BLaER1 (cell line): ENCODE results near the gene SLC24A3.
"Not testable (repeated sequence)": the region's sequence is repeated elsewhere in the genome, so short reads cannot be mapped to it uniquely, and the experiment has no call there.

Experiments
- H3K27ac ChIP-seq: shearing (Covaris generic); formaldehyde crosslinking; 2 replicates; pipeline ENCODE4 v1.8.1; 2022
- H3K27me3 ChIP-seq: shearing (Covaris generic); formaldehyde crosslinking; 2 replicates; pipeline ENCODE4 v1.8.1; 2022
- H3K36me3 ChIP-seq: shearing (Covaris generic); formaldehyde crosslinking; 2 replicates; pipeline ENCODE4 v1.8.1; 2022
- H3K4me1 ChIP-seq: shearing (Covaris generic); formaldehyde crosslinking; 2 replicates; pipeline ENCODE4 v1.8.1; 2022
- H3K4me2 ChIP-seq: shearing (Covaris generic); formaldehyde crosslinking; 2 replicates; pipeline ENCODE4 v1.8.1; 2022
- H3K4me3 ChIP-seq: shearing (Covaris generic); formaldehyde crosslinking; 2 replicates; pipeline ENCODE4 v1.8.1; 2022
- H3K9ac ChIP-seq: shearing (Covaris generic); formaldehyde crosslinking; 2 replicates; pipeline ENCODE4 v1.8.1; 2022
- H3K9me3 ChIP-seq: shearing (Covaris generic); formaldehyde crosslinking; 2 replicates; pipeline ENCODE4 v1.8.1; 2022
- H4K20me1 ChIP-seq: shearing (Covaris generic); formaldehyde crosslinking; 2 replicates; pipeline ENCODE4 v1.8.1; 2022
- Cebpa-rat ChIP-seq: shearing (Covaris generic); IDR thresholded peaks from 2 replicates; pipeline ENCODE4 v1.8.1; 2022

The SLC24A3 gene

GRCh38 chr20:19677336-19677735 is 464.9 kb downstream of the SLC24A3 start:
- H3K4me1 ChIP-seq: peaks cover under 1% of the 10 kb centered on the region; the same call in 1 of the 2 replicates
- H3K4me3 ChIP-seq: no peak overlapping the region
- no peaks in the 10 kb centered on the region for H4K20me1 ChIP-seq
- no peaks in the 10 kb centered on the region for H3K27me3 ChIP-seq
- no peak overlapping the region for H3K27ac ChIP-seq
- no peak for TF ChIP-seq Cebpa-rat
- H3K9me3 ChIP-seq: peaks cover 19% of the 10 kb centered on the region
- no peak overlapping the region for H3K9ac ChIP-seq
- no peaks in the 10 kb centered on the region for H3K36me3 ChIP-seq
- no peak overlapping the region for H3K4me2 ChIP-seq

- H4K20me1 ChIP-seq, H3K4me3 ChIP-seq, H3K9ac ChIP-seq, H3K27me3 ChIP-seq, H3K4me2 ChIP-seq, H3K27ac ChIP-seq, H3K4me1 ChIP-seq, H3K36me3 ChIP-seq: not testable (repeated sequence)
- H3K9me3 ChIP-seq: peaks cover 19% of the 10 kb centered on the region
Observed at GRCh38 chr20:19678591-19678990, 466.1 kb downstream of the SLC24A3 start.

GRCh38 chr20:19679900-19680495 is 467.6 kb downstream of the SLC24A3 start:
- no peak overlapping the region for H3K9ac ChIP-seq
- no peaks in the 10 kb centered on the region for H4K20me1 ChIP-seq
- no peak overlapping the region for H3K27ac ChIP-seq
- H3K4me2 ChIP-seq: no peak overlapping the region
- H3K9me3 ChIP-seq: peaks cover 18% of the 10 kb centered on the region
- H3K36me3 ChIP-seq: no peaks in the 10 kb centered on the region
- no peak overlapping the region for H3K4me3 ChIP-seq
- no peak for TF ChIP-seq Cebpa-rat
- H3K27me3 ChIP-seq: no peaks in the 10 kb centered on the region
- no peaks in the 10 kb centered on the region for H3K4me1 ChIP-seq

- Histone ChIP-seq H3K4me3 (no peak overlapping the region), H3K27ac (no peak overlapping the region), H4K20me1 (no peaks in the 10 kb centered on the region), H3K36me3 (no peaks in the 10 kb centered on the region), H3K4me2 (no peak overlapping the region), H3K9me3 (peaks cover 32% of the 10 kb centered on the region), H3K4me1 (no peaks in the 10 kb centered on the region), H3K9ac (no peak overlapping the region), H3K27me3 (no peaks in the 10 kb centered on the region)
- TF ChIP-seq Cebpa-rat: no peak
Observed at GRCh38 chr20:19682249-19682648, 469.8 kb downstream of the SLC24A3 start.

GRCh38 chr20:19683188-19683587 is 470.7 kb downstream of the SLC24A3 start:
- H3K27ac ChIP-seq: no peak overlapping the region
- TF ChIP-seq Cebpa-rat: no peak
- H3K4me1 ChIP-seq: no peaks in the 10 kb centered on the region
- no peak overlapping the region for H3K4me2 ChIP-seq
- no peaks in the 10 kb centered on the region for H4K20me1 ChIP-seq
- no peaks in the 10 kb centered on the region for H3K27me3 ChIP-seq
- peaks cover 32% of the 10 kb centered on the region for H3K9me3 ChIP-seq
- no peak overlapping the region for H3K4me3 ChIP-seq
- H3K9ac ChIP-seq: no peak overlapping the region
- H3K36me3 ChIP-seq: no peaks in the 10 kb centered on the region

GRCh38 chr20:19683822-19684221 is 471.4 kb downstream of the SLC24A3 start:
- H3K27ac ChIP-seq: no peak overlapping the region
- peaks cover 32% of the 10 kb centered on the region for H3K9me3 ChIP-seq
- no peak for TF ChIP-seq Cebpa-rat

GRCh38 chr20:19688031-19688806 is 475.8 kb downstream of the SLC24A3 start:
- H3K4me3 ChIP-seq: no peak overlapping the region
- H3K27me3 ChIP-seq: no peaks in the 10 kb centered on the region
- TF ChIP-seq Cebpa-rat: no peak
- H3K4me2 ChIP-seq: no peak overlapping the region
- H3K9ac ChIP-seq: no peak overlapping the region
- peaks cover 19% of the 10 kb centered on the region for H3K9me3 ChIP-seq
- H3K27ac ChIP-seq: no peak overlapping the region
- no peaks in the 10 kb centered on the region for H3K36me3 ChIP-seq
- H3K4me1 ChIP-seq: no peaks in the 10 kb centered on the region
- no peaks in the 10 kb centered on the region for H4K20me1 ChIP-seq

More at GRCh38 chr20:19683822-19684221, 471.4 kb downstream of the SLC24A3 start:
- Histone ChIP-seq H3K27me3 (no peaks in the 10 kb centered on the region), H3K36me3 (no peaks in the 10 kb centered on the region), H3K4me3 (no peak overlapping the region), H3K4me2 (no peak overlapping the region), H4K20me1 (no peaks in the 10 kb centered on the region), H3K4me1 (no peaks in the 10 kb centered on the region), H3K9ac (no peak overlapping the region)

- Histone ChIP-seq H3K9ac (no peak overlapping the region), H3K27me3 (no peaks in the 10 kb centered on the region), H3K4me1 (peaks cover 12% of the 10 kb centered on the region), H3K4me3 (no peak overlapping the region), H3K9me3 (peaks cover 10% of the 10 kb centered on the region), H4K20me1 (no peaks in the 10 kb centered on the region), H3K4me2 (no peak overlapping the region), H3K36me3 (no peaks in the 10 kb centered on the region), H3K27ac (no peak overlapping the region)
- TF ChIP-seq Cebpa-rat: no peak
Observed at GRCh38 chr20:19690462-19690861, 478.0 kb downstream of the SLC24A3 start.

GRCh38 chr20:19691125-19691524 is 478.7 kb downstream of the SLC24A3 start:
- Histone ChIP-seq H3K4me1 (peaks cover 17% of the 10 kb centered on the region), H3K27ac (no peak overlapping the region), H3K27me3 (no peaks in the 10 kb centered on the region), H3K4me3 (no peak overlapping the region), H3K9me3 (peaks cover 3% of the 10 kb centered on the region), H4K20me1 (no peaks in the 10 kb centered on the region), H3K9ac (no peak overlapping the region), H3K4me2 (no peak overlapping the region), H3K36me3 (no peaks in the 10 kb centered on the region)
- no peak for TF ChIP-seq Cebpa-rat

- Histone ChIP-seq H3K4me1 (peaks cover 17% of the 10 kb centered on the region), H3K4me2 (no peak overlapping the region)
Observed at GRCh38 chr20:19692100-19692499, 479.7 kb downstream of the SLC24A3 start.

More at GRCh38 chr20:19692100-19692499, 479.7 kb downstream of the SLC24A3 start:
- H3K27ac ChIP-seq: no peak overlapping the region
- no peaks in the 10 kb centered on the region for H3K36me3 ChIP-seq
- no peak overlapping the region for H3K9ac ChIP-seq
- H3K4me3 ChIP-seq: no peak overlapping the region
- H4K20me1 ChIP-seq: no peaks in the 10 kb centered on the region
- H3K9me3 ChIP-seq: no peaks in the 10 kb centered on the region
- no peak for TF ChIP-seq Cebpa-rat
- H3K27me3 ChIP-seq: no peaks in the 10 kb centered on the region
